ENCODE measurements around the gene OXNAD1.

- TF ChIP-seq CTCF (IDR thresholded peaks at IDR 0.05; ENCODE audit: low read length): no peak
- TF ChIP-seq EZH2phosphoT487 (IDR thresholded peaks at IDR 0.05; ENCODE audit: low read length): no peak
Measured at GRCh38 chr3:16294844-16295243, 29.8 kb downstream of the OXNAD1 start.

Data from MM.1S (cell line).